ENCODE results near the gene STS.

STS gene

DNA sequence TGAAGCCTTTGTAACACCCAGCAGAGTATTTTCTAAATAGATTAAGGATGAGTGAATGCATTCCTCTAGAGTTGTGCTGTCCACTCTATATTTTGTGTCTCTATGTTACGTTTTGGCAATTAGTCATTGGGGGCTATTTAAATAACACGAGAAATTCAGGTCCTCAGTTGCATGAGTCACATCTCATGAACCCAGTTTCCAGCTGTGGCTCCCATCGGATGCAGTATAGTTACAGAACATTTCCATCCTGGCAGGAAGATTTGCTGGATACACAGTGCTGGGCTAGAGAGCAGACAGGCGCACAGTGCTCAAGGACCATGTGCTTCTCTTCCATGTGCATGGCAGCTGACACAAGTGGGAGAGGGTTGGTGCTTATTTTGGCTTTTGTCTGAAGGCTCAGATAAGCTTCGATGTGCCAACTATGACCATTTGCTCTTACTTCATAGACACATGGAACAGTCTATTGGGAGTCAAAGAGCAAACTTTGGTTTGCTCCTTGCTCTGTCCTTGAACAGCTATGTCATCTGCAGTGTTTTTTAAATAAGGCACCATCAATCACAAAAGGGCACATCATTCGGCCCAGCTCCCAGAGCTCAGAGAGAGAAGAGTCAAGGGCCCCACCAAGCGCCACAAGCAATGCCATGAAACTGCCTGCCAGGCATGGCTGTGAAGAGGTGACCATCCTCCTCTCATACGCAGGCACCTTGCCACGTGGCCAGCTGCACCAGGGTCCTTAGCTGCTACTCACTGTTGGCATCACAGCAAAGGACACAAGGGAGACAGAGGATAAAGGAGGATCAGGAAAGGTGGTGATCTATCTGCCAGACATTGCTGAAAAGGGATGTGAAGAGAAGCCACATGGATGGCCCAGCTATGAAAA, 8.1 kb upstream of the STS start:
- in situ Hi-C loops (cut with MboI; ENCODE audit: low sequenced_read_pairs) = no loop called here

- in situ Hi-C loops (cut with MboI; ENCODE audit: low sequenced_read_pairs) = no loop called here
Measured at GRCh38 chrX:7143076-7143475, 4.4 kb upstream of the STS start.

GRCh38 chrX:7143941-7144525, 3.5 kb upstream of the STS start:
- in situ Hi-C loops (cut with MboI; ENCODE audit: low sequenced_read_pairs) = no loop called here

- in situ Hi-C loops (cut with MboI; ENCODE audit: low sequenced_read_pairs) = no loop called here
Measured at GRCh38 chrX:7145454-7145853, 2.1 kb upstream of the STS start.

- in situ Hi-C loops (cut with MboI; ENCODE audit: low sequenced_read_pairs) = no loop called here
Measured at GRCh38 chrX:7146020-7146702, 1.4 kb upstream of the STS start.

GRCh38 chrX:7146703-7147412, 654 bp upstream of the STS start:
- in situ Hi-C loops (cut with MboI; ENCODE audit: low sequenced_read_pairs) = no loop called here

GRCh38 chrX:7147978-7148854, 704 bp downstream of the STS start, which contains the start of gene PUDP:
TSS of gene PUDP (minus strand) at chrX:7148153. CDS start at chrX:7148113, 40 bp downstream.
- in situ Hi-C loops (cut with MboI; ENCODE audit: low sequenced_read_pairs) = no loop called here

DNA sequence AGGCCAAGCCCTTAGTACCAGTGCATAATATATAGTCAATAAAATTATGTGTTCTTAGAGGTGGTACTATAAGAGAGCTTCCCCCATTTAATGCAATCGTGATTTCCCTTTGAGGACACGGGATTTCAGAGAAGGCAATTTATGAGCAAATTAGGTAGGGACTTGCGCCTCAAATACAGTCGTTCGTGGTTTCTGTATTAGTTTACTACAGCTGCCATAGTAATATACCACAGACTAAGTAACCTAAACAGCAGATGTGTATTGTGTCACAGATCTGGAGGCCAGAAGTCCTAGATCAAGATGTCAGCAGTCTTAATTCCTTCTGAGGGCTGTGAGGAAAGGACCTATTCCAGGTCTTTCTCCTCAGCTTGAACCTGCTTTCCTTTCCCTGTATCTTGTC, 1.9 kb downstream of the STS start:
- in situ Hi-C loops (cut with MboI; ENCODE audit: low sequenced_read_pairs) = no loop called here

GRCh38 chrX:7153231-7153630, 5.7 kb downstream of the STS start:
- in situ Hi-C loops (cut with MboI; ENCODE audit: low sequenced_read_pairs) = no loop called here

DNA sequence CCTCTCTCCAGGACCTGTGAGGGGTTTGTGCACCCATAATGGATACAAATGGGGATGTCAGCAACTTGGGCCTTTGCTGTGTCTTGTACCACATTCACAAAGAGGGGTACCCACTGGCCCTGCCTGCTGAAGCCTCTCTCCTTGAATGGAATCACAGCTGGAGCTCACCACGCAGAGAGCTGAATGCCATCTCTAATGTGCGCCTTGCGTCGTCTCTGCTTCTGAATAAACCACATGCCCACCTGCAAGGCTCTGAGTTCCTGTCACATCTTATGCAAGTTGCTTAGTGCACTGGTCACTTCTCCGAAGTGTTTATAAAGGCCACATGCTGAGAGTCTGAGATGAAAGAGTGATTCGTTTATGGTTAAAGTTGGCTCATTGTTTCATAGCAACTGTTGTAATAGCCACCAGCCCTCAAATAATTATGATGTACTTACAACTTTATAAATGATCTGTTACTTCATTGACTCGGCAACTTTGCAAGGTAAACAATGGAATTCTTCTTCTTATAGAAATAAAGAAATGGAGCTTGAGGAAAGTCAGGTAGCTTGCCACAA, 6.6 kb downstream of the STS start:
- in situ Hi-C loops (cut with MboI; ENCODE audit: low sequenced_read_pairs) = no loop called here

DNA sequence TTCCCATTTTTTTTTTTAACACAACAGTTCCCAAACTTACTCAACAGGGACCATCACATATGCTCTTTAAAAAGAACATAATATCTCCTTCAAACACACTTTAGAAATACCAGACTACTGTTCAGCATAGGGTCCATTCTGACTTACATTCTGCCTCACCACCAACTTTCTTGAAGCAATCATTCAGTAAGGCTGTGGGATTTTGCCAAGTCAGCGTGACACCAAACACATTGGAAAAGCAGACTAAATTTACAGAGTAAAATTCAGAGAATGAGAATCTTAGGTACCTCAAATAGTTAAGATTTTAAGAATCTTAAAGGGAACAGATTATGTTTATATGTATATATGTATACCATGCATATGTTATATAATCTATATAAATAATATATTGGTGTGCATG, 7.7 kb downstream of the STS start:
- in situ Hi-C loops (cut with MboI; ENCODE audit: low sequenced_read_pairs) = no loop called here

DNA sequence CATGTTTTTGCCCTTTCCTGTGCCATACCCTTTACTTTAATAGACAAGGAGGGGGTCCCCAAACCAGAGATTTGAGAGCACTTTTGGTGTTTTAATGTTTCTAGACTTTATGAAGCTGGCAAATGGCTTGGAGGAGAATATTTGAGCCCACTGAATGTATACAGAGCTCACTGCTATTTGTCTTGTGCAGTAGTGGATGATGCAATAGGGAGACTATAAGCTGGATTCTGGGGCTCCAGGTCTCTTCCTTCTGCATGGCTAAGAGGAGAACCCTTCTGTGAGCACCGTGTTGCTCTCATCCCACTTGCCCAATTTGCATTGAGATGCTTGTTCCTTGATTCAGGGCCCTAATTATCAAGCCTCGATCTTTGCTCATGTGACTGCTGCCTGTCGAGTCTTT, 9.4 kb downstream of the STS start:
- in situ Hi-C loops (cut with MboI; ENCODE audit: low sequenced_read_pairs) = no loop called here

GRCh38 chrX:7158468-7158990, 11.0 kb downstream of the STS start:
- in situ Hi-C loops (cut with MboI; ENCODE audit: low sequenced_read_pairs) = no loop called here

- in situ Hi-C loops (cut with MboI; ENCODE audit: low sequenced_read_pairs) = no loop called here
Measured at GRCh38 chrX:7159149-7159861, 11.8 kb downstream of the STS start.

- in situ Hi-C loops (cut with MboI; ENCODE audit: low sequenced_read_pairs) = no loop called here
Measured at GRCh38 chrX:7163146-7163677, 15.7 kb downstream of the STS start.

DNA sequence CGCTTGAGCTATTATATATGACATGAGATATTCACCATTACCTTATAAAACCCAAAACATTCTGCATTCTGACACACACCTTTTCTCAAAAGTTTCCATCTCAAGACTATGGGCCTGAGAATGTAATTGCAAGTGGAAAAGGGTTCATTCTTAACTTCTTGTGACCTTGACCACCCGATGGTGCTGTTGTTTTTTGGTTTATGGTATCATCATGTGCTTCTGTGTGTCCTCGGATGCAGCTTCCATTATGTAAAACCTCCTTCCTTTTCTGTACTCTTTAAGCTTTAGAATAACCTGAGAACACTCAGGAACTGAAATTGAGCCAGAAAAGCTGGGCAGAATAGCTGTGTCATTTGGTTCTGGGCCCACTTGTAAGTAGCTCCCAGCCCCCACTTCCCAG, 16.7 kb downstream of the STS start:
- in situ Hi-C loops (cut with MboI; ENCODE audit: low sequenced_read_pairs) = no loop called here

DNA sequence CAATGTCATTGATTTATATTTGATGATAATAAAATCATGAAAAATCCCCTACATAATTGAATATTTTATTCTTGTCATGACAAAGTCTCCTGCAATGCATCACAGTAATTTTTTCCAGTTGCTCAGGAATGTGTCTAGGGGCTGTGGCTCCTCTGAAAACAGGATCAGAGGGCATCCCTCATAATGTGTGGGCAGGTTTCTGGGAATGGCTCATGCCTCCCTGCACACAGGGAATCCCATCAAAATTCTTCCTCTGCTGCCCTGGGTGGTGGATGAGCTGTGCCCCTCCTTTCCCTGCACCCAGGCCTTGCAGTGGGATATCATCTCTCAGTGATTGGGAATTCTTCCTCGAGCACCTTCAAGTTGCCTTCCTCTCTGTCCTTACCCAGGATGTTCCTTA, 20.9 kb downstream of the STS start:
- in situ Hi-C loops (cut with MboI; ENCODE audit: low sequenced_read_pairs) = no loop called here

- in situ Hi-C loops (cut with MboI; ENCODE audit: low sequenced_read_pairs) = no loop called here
Measured at GRCh38 chrX:7169627-7170026, 22.1 kb downstream of the STS start.

DNA sequence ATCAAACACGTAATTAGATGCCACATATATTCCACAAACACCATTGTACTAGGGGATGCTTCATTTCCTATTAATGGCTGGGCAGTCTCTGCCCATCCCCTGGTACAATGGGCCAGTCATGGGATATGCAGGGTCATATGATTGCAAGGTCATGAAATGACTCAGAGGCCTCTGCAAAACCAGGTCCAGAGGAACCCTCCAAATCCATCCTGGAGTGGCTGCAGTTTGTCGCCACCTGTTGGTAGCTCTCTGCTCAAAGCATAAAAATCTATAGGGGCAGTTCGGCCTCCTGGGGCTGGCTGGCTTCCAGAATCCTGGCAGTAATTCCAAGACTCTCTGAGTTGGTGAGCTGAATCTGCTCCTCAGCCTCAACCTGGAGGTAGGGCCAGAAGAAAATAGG, 23.4 kb downstream of the STS start:
- in situ Hi-C loops (cut with MboI; ENCODE audit: low sequenced_read_pairs) = no loop called here

Measured in HL-60/S4 (cell line).